Upper lobe of left lung (tissue), 6 donors: ENCODE results near the gene AMPD3. TPM values are rescaled to one million over a fixed set of nuclear protein-coding genes. Genes with fewer than 3 reads are reported as not detected.

Experiments used
- ATAC-seq, 2 donors: fragments of 200-7000 bp; cut with Tn5 transposase; one replicate each; pipeline ENCODE4 v1.9.1; 2022; ENCODE audit warnings: mild to moderate bottlenecking in 2 of 2, moderate library complexity in 2 of 2; ENCODE audit not compliant: low FRiP score in 2 of 2
- DNase-seq, 2 donors: peaks; one replicate each; pipeline ENCODE4 v3.0.0-alpha.2; 2019 to 2020
- H3K27ac ChIP-seq, 4 donors: fragments of 200-600 bp; sonication (generic); one replicate each; pipeline ENCODE4 v1.5.1; 2016 to 2019
- H3K27me3 ChIP-seq, 4 donors: fragments of 200-600 bp; sonication (generic); one replicate each; pipeline ENCODE4 v1.5.1; 2017 to 2019
- H3K36me3 ChIP-seq, 4 donors: fragments of 200-600 bp; sonication (generic); one replicate each; pipeline ENCODE4 v1.5.1; 2016 to 2019
- H3K4me1 ChIP-seq, 4 donors: fragments of 200-600 bp; sonication (generic); one replicate each; pipeline ENCODE4 v1.5.1; 2018 to 2019
- H3K4me3 ChIP-seq, 4 donors: fragments of 200-600 bp; sonication (generic); one replicate each; pipeline ENCODE4 v1.5.1; 2017 to 2019; ENCODE audit warnings: mild to moderate bottlenecking in 2 of 4, moderate library complexity in 1 of 4
- H3K9me3 ChIP-seq, 4 donors: fragments of 200-600 bp; sonication (generic); one replicate each; pipeline ENCODE4 v1.5.1; 2018 to 2019
- CTCF ChIP-seq, 6 experiments: fragments of 450-650 bp in 4 of 6; fragments of 200-600 bp in 2 of 6; sonication (generic) in 2 of 6; IDR thresholded peaks; one replicate each; pipeline ENCODE4 v1.5.1; 2016 to 2019; ENCODE audit warnings: antibody characterized with exemption in 6 of 6
- EP300 ChIP-seq, 4 donors: sonication (generic); formaldehyde crosslinking; IDR thresholded peaks; one replicate each; pipeline ENCODE4 v1.5.1; 2017; ENCODE audit warnings: antibody characterized with exemption in 4 of 4, control low read depth in 2 of 4
- POLR2A ChIP-seq, 4 donors: fragments of 450-650 bp; IDR thresholded peaks; one replicate each; pipeline ENCODE4 v1.5.1; 2016 to 2017; ENCODE audit warnings: antibody characterized with exemption in 4 of 4, mild to moderate bottlenecking in 2 of 4
- POLR2AphosphoS5 ChIP-seq, 2 donors: sonication (generic); formaldehyde crosslinking; IDR thresholded peaks; one replicate each; pipeline ENCODE4 v1.5.1; 2017; ENCODE audit warnings: antibody characterized with exemption in 2 of 2
- WGBS, 2 donors: methylation state at CpG; one replicate each; pipeline ENCODE4 v1.1.5; 2017 to 2018; 5-methylcytosine and 5-hydroxymethylcytosine counted together
- total RNA-seq, 6 donors: library from RNA; depleted of rRNA in 4 of 6; stranded (reverse); fragments of >200 nt in 4 of 6; gene quantifications; one replicate each; pipeline versions ENCODE4 v1.1.0 to v1.2.1, GENCODE V29; 2016 to 2021
- donor health status: DM: no; HTN: no; CAD: no; lungs with moderate emphysema.
- donor health status: DM: no; HTN: yes; CAD: no; lungs with severe emphysema.

AMPD3 gene
- total RNA-seq, 6 donors from 2014 or later: 5.4 to 49.2 (median 9.3) TPM

- 80 to 89% methylated on average over 13 of the region's 13 CpGs for WGBS, 2 donors
- Histone ChIP-seq H3K36me3 (peaks cover 5 to 35% (median 18%) of the 10 kb centered on the region in 4 donors), H3K27ac (peak overlapping the region in 3 of 4 donors; percentile 44 to 76 (median 61)), H3K4me3 (no peak overlapping the region), H3K9me3 (no peaks in the 10 kb centered on the region), H3K27me3 (no peaks in the 10 kb centered on the region), H3K4me1 (peaks cover 0 to 26% (median 4%) of the 10 kb centered on the region in 4 donors)
- no peak for TF ChIP-seq EP300 (IDR thresholded peaks at IDR 0.05)
- no peak for TF ChIP-seq CTCF (IDR thresholded peaks at IDR 0.05)
- no peak for TF ChIP-seq POLR2AphosphoS5 (IDR thresholded peaks at IDR 0.05)
- no peak for TF ChIP-seq POLR2A (IDR thresholded peaks at IDR 0.05)
- ATAC-seq (peak in 1 of 2 donors; percentile 30), DNase-seq (peak; percentile 37 to 65)
These were observed 33.3 kb downstream of the AMPD3 start for GRCh38 chr11:10488121-10488933.

- 88 to 89% methylated on average over 11 of the region's 11 CpGs for WGBS, 2 donors
- TF ChIP-seq EP300 (IDR thresholded peaks at IDR 0.05) (no peak), POLR2A (IDR thresholded peaks at IDR 0.05) (no peak), POLR2AphosphoS5 (IDR thresholded peaks at IDR 0.05) (no peak), CTCF (IDR thresholded peaks at IDR 0.05) (no peak)
- Histone ChIP-seq H3K27me3 (no peaks in the 10 kb centered on the region), H3K4me3 (no peak overlapping the region), H3K27ac (peak overlapping the region; percentile 44 to 76 (median 66)), H3K36me3 (peaks cover 5 to 36% (median 20%) of the 10 kb centered on the region in 4 donors), H3K9me3 (no peaks in the 10 kb centered on the region), H3K4me1 (peaks cover 0 to 26% (median 4%) of the 10 kb centered on the region in 4 donors)
- ATAC-seq: peak in 1 of 2 donors; percentile 9
- peak in 1 of 2 donors; percentile 36 for DNase-seq
These were observed 34.0 kb downstream of the AMPD3 start for GRCh38 chr11:10488934-10489691.

- 83 to 97% methylated on average over 5 of the region's 5 CpGs for WGBS, 2 donors
- H3K27ac ChIP-seq: peak overlapping the region; percentile 25 to 76 (median 58)
- no peaks in the 10 kb centered on the region for H3K9me3 ChIP-seq
- peaks cover 5 to 31% (median 24%) of the 10 kb centered on the region in 4 donors for H3K36me3 ChIP-seq
- H3K27me3 ChIP-seq: no peaks in the 10 kb centered on the region
- DNase-seq: no peak
- H3K4me1 ChIP-seq: peaks cover 0 to 26% (median 4%) of the 10 kb centered on the region in 4 donors
- ATAC-seq: no peak
- TF ChIP-seq EP300 (IDR thresholded peaks at IDR 0.05) (no peak), CTCF (IDR thresholded peaks at IDR 0.05) (no peak), POLR2A (IDR thresholded peaks at IDR 0.05) (no peak), POLR2AphosphoS5 (IDR thresholded peaks at IDR 0.05) (no peak)
- no peak overlapping the region for H3K4me3 ChIP-seq
These were observed 35.0 kb downstream of the AMPD3 start for GRCh38 chr11:10490032-10490397.

GRCh38 chr11:10490398-10491241, 35.6 kb downstream of the AMPD3 start:
- Histone ChIP-seq H3K4me1 (peaks cover 0 to 26% (median 4%) of the 10 kb centered on the region in 4 donors), H3K9me3 (no peaks in the 10 kb centered on the region), H3K36me3 (peaks cover 5 to 37% (median 27%) of the 10 kb centered on the region in 4 donors), H3K27ac (peak overlapping the region; percentile 47 to 76 (median 70)), H3K27me3 (no peaks in the 10 kb centered on the region), H3K4me3 (no peak overlapping the region)
- TF ChIP-seq CTCF (IDR thresholded peaks at IDR 0.05) (no peak), POLR2A (IDR thresholded peaks at IDR 0.05) (no peak), POLR2AphosphoS5 (IDR thresholded peaks at IDR 0.05) (peak; percentile 63 to 75), EP300 (IDR thresholded peaks at IDR 0.05) (peak in 1 of 4 donors; percentile 60)
- ATAC-seq: peak; percentile 71 to 88
- 69 to 86% methylated on average over 4 to 12 of the region's 13 CpGs for WGBS, 2 donors
- peak; percentile 84 to 90 for DNase-seq
